Measurements from ENCODE around the gene BFSP1. TPM values are rescaled to one million over a fixed set of nuclear protein-coding genes. Genes with fewer than 3 reads are reported as not detected.

BFSP1 gene
- total RNA-seq, 1 donor from 2014 or later = 0.10 TPM

DNA sequence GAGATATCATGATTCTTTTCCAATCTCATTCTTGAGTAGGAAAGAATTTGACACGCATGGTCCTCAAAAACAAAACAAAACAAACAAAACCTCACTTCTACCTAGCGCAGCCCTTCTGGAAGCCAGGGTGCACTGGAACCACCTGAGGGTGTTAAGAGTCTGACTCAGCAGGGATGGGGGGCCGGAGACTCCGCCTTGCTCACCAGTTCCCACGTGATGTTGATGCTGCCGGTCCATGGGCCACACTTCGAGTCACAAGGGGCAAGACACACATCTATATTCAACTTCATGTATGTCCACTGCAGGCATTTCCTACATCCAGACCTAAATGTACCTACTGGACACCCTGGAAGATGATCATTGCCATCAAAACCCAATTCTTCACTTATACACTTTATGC lies 30.4 kb downstream of the BFSP1 start:
- no peak for DNase-seq (ENCODE audit: low spot score)
- no peak for ATAC-seq

GRCh38 chr20:17500271-17500670 lies 30.9 kb downstream of the BFSP1 start:
- ATAC-seq (no peak), DNase-seq (ENCODE audit: low spot score) (no peak)

DNA sequence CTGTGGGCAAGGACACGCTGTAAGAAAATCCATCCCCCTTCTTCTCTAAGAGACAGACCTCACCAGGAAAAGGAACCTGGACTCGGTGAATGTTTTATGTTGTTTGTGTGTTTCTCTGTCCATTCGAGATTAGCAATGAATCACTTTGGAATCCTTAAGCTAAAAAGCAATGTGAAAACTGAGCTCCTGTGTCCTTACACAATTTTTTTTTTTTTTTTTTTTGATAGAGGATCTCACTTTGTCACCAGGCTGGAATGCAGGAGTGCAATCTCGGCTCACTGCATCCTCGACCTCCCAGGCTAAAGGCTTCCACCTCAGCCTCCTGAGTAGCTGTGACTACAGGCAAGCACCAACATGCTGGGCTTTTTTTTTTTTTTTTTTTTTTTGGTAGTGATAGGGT lies 32.1 kb downstream of the BFSP1 start:
- no peak for ATAC-seq
- DNase-seq (ENCODE audit: low spot score) = no peak

DNA sequence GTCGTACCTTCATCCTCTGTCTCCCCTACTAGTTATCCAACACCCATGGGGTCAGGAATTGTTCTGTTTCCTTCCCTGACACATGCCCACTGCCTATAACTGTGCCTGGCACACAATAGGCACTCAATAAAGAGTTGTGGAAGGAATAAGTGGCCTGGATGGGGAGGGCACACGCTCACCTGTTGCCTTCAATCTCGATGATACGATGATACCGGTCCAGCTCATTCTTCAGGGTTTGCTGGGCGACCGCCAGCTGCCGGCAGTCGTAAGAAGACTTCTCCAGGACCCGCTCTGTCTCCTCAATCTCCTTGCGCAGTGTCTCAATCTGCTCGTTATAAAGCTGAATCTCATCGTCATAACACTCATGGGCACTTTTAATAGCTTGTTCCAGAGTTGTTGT lies 32.5 kb downstream of the BFSP1 start:
- no peak for ATAC-seq
- DNase-seq (ENCODE audit: low spot score) = no peak

- DNase-seq (ENCODE audit: low spot score) = no peak
Measured at GRCh38 chr20:17497821-17498580, 33.2 kb downstream of the BFSP1 start.

GRCh38 chr20:17495826-17496225 lies 35.4 kb downstream of the BFSP1 start:
- no peak for ATAC-seq
- no peak for DNase-seq (ENCODE audit: low spot score)

More at GRCh38 chr20:17497821-17498580, 33.2 kb downstream of the BFSP1 start:
- ATAC-seq = no peak

GRCh38 chr20:17494201-17494600 lies 37.0 kb downstream of the BFSP1 start:
- no peak for DNase-seq (ENCODE audit: low spot score)

DNA sequence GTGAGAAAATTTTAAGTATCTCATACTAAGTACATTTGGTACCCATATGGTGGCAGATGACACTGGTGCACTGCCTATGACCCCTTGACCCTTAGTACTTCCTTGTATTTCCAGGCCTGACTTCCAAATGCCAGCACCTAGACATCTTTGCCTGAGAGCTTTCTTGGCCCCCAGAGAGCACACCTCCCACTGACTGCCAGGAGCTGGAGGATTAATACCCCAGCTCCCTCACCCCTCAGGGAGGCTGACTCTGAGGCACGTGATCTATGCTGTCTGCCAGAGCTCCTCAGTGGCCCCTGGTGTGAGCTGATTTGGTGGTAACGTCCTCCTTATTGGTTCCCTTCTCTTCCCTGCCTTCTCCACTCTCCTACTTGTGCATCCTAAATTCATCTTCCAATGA lies 38.0 kb downstream of the BFSP1 start:
- DNase-seq (ENCODE audit: low spot score) (no peak), ATAC-seq (no peak)

More at GRCh38 chr20:17494201-17494600, 37.0 kb downstream of the BFSP1 start:
- no peak for ATAC-seq

GRCh38 chr20:17491488-17491887 lies 39.7 kb downstream of the BFSP1 start:
- no peak for ATAC-seq
- DNase-seq (ENCODE audit: low spot score) = no peak

- DNase-seq (ENCODE audit: low spot score) (no peak), ATAC-seq (no peak)
Measured at GRCh38 chr20:17491041-17491440, 40.1 kb downstream of the BFSP1 start.

GRCh38 chr20:17490501-17490900 lies 40.7 kb downstream of the BFSP1 start:
- DNase-seq (ENCODE audit: low spot score) (no peak), ATAC-seq (no peak)

- ATAC-seq (no peak), DNase-seq (ENCODE audit: low spot score) (no peak)
Measured at GRCh38 chr20:17488916-17489600, 42.1 kb downstream of the BFSP1 start.

GRCh38 chr20:17485017-17485416 lies 46.2 kb downstream of the BFSP1 start:
- ATAC-seq = no peak
- DNase-seq (ENCODE audit: low spot score) = no peak

- no peak for DNase-seq (ENCODE audit: low spot score)
- ATAC-seq = no peak
Measured at GRCh38 chr20:17482536-17482935, 48.6 kb downstream of the BFSP1 start.

DNA sequence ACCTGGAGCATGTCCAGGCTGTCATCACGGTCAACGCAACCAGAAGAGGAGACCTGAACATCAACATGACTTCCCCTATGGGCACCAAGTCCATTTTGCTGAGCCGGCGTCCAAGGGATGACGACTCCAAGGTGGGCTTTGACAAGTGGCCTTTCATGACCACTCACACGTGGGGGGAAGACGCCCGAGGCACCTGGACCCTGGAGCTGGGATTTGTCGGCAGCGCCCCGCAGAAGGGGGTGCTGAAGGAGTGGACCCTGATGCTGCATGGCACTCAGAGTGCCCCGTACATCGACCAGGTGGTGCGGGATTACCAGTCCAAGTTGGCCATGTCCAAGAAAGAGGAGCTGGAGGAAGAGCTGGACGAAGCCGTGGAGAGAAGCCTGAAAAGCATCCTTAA lies 49.5 kb downstream of the BFSP1 start:
- DNase-seq (ENCODE audit: low spot score) (no peak), ATAC-seq (no peak)

- ATAC-seq = no peak
- no peak for DNase-seq (ENCODE audit: low spot score)
Measured at GRCh38 chr20:17480696-17481095, 50.5 kb downstream of the BFSP1 start.

- DNase-seq (ENCODE audit: low spot score) (no peak), ATAC-seq (no peak)
Measured at GRCh38 chr20:17479063-17479657, 52.0 kb downstream of the BFSP1 start.

DNA sequence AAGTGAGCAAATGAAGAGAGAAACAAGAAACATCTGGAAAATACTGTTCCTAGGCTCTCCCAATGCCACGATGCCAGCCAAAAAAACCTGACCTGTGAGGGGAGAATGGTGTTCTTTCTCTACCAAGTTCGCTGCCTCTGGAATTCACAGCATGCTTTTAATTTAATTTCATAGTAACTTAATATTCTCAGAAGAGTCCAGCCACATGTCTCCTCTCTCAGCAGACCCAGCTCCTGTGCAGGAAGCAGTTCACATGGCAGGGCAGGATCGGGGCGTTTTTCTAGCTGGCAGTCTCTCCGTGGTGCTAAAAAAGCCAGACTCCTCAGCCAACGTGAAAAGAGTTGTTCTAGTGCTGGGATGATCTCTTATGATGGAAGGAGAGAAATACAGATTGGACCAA lies 57.5 kb downstream of the BFSP1 start:
- ATAC-seq = no peak
- no peak for DNase-seq (ENCODE audit: low spot score)

DNA sequence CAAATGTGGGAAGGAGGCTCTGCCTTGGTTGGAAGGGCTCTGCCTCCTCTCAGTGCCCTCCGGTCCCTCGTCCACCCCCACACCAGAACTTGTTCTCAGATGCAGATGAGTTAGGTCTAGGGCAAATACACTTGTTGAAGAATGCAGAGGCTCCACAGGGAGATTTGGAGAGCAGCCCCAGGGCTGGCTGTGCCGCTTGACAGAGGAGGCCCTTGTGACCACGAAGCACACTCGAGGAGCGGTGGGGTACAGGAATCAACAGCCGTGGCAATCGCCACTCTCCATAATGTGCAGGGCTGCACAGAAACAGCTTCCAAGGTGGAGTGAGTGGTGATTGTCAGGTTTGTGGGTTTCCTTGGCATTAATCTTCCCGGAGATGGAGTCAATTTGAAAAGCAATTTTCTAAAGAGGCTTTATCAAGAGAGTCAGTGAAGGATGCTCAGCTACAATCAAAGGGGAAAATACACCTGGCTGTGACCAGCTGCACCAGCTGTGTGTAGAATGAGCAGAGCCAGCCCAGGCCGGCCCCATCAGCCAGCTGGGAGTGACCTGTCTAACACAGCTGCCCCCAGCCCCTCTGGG lies 59.5 kb downstream of the BFSP1 start:
- DNase-seq (ENCODE audit: low spot score) = no peak
- no peak for ATAC-seq

GRCh38 chr20:17470973-17471372 lies 60.2 kb downstream of the BFSP1 start:
- DNase-seq (ENCODE audit: low spot score) (no peak), ATAC-seq (no peak)

GRCh38 chr20:17470521-17470920 lies 60.7 kb downstream of the BFSP1 start:
- ATAC-seq (no peak), DNase-seq (ENCODE audit: low spot score) (no peak)

All from left lobe of liver (tissue), 2 donors.